Fibroblast of skin of left biceps (primary cell): Measurements from ENCODE around the gene TPST2.

Experiments used
- DNase-seq, 2 experiments: peaks; one replicate each; pipeline ENCODE4 v3.0.0-alpha.2; 2013; ENCODE audit warnings: low read depth in 2 of 2

Gene TPST2

DNA sequence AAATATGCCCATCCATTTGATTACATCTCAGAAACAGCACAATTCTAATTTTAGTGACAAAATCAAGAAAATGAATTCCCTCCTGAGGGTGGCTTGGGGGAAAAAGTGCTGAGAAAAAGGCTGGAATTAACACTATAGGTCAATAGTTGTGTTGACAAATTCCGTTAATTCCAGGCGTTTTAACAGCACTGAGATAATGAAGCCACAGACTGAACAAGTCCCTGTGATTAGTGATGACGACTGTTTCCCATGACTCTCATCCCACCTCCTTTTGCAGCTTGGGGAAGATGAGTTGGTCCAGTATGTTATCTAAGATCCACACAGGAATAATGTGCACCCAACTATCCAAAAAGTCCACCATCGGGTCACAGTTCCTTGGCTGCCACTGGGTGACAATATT is 93.5 kb downstream of the TPST2 start:
- DNase-seq, result no peak

- no peak for DNase-seq
Measured at GRCh38 chr22:26494506-26494905, 95.4 kb downstream of the TPST2 start.

GRCh38 chr22:26492220-26492619 is 97.7 kb downstream of the TPST2 start:
- DNase-seq, result no peak

DNA sequence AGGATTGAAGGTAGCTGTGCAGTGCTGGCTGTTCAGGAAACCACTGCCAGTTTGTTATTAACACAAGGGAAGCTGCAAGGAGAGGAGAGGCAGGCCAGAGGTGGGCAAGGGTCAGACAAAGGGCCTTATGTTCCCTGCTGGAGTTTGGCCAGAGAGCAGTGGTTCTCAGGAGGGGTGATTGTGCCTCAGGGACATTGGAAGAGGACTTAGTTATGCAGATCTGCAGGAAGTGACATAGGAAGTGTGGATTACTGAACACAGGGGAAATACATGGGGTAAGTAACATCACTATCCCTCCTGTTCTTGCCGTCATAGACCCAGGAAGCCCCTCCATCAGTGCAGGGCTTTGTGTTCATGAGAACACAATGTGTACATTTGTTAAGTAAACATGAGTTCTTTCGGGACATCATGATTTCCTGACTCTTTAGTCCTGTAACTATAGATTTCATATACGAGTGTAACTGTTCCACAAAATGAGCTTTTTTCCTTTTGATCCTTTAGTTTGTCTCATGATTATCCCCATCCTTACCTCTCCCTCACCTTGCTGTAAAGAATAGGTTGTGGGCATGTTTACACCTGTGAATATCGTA is 100.4 kb downstream of the TPST2 start:
- DNase-seq, result no peak

DNA sequence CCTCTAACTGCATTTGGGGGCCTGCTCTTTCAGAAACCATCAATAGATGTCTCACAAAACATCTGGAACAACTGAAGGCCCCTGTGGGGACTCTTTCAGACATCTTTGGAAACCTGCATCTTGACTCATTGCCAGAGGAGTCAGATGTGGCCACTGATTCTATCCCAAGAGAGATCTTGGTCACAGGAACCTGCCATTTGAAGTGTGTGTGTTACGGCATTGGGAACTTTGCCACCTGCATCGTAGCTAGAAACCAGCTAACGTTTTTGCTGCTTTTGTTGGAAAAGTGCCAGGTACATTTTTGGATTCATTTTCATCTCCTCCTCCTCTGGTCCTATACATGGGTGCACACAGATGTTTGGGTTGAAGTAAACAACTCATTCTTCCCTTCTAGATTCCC is 101.9 kb downstream of the TPST2 start:
- DNase-seq, result no peak

GRCh38 chr22:26486394-26486793 is 103.5 kb downstream of the TPST2 start:
- DNase-seq, result no peak

GRCh38 chr22:26485806-26486390 is 104.0 kb downstream of the TPST2 start:
- no peak for DNase-seq

GRCh38 chr22:26485013-26485412 is 104.9 kb downstream of the TPST2 start:
- no peak for DNase-seq

- DNase-seq, result no peak
Measured at GRCh38 chr22:26484360-26484706, 105.6 kb downstream of the TPST2 start.

DNA sequence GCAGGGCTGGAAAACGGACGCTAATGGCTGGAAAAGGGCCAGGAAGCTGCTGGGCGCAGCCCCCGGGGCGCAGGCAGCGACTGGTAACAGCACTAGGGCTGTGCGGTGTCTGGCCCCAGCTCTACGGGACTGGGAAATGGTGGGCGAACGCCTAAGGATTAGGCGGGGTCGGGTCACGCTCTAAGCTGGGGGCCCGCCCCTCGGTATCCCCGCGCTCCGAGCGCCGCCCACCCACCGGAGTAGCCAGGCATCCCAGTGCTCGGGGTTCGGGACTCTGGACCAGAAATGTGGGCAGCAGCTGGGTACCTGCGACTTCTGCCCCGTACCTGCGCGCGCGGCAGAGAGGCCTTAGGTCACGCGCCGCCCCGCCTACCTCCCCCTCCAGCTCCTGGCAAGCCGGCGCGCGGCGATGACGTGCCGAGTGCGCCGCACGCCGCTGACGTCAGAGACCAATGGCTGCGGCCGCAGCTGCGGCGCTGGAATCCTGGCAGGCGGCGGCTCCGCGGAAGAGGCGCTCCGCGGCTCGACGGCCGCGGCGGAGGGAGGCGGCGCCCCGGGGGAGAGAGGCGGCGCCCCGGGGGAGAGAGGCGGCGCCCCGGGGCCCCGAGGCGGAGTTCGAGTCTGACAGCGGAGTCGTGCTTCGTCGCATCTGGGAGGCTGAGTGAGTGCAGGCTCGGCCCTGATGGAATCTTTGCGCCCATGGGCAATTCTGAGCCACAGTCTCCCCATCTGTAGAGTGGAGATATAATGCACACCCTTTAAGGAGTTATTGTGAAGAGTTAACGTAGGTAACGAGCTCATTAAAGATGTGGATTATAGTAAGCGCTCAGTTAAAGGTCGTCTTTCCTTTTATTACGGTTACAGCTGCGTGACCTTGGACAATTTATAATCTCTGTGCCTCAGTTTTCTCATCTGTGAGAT is 106.2 kb downstream of the TPST2 start, which contains the start of the genes HPS4 and SRRD:
Gene HPS4, minus strand, starts transcription at position 345 of the 921 bp plus-strand sequence. CDS start 2,021 bp downstream, outside the sequence.
Gene SRRD, plus strand, starts transcription at position 439 of the 921 bp plus-strand sequence. Its CDS starts 14 bp downstream, at position 453.
- DNase-seq, result peak; percentile 57 to 69

- DNase-seq, result no peak
Measured at GRCh38 chr22:26483043-26483438, 106.9 kb downstream of the TPST2 start.

- DNase-seq, result no peak
Measured at GRCh38 chr22:26482161-26482560, 107.8 kb downstream of the TPST2 start.

DNA sequence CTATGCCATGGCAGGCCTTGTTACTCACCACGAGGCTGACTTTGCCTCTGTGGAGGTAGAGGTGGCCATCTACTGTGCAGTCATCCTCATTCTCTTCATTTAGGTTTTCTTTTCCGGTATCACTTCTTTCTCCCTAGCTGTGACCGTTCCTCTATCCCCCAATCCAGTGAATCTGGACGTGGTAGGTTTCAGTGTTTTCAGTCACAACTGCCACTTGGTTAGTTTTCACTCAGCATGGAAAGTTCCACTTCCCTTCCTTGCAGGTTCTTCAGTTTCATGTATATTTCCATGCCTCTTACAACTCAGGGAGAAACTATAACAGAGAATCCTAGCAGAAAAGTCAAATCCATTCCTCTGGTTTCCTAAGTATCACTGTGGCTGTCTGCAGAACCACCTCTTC is 108.2 kb downstream of the TPST2 start:
- no peak for DNase-seq

- no peak for DNase-seq
Measured at GRCh38 chr22:26481112-26481693, 108.7 kb downstream of the TPST2 start.

- no peak for DNase-seq
Measured at GRCh38 chr22:26480611-26480932, 109.4 kb downstream of the TPST2 start.

- DNase-seq, result no peak
Measured at GRCh38 chr22:26479792-26480610, 109.9 kb downstream of the TPST2 start.

DNA sequence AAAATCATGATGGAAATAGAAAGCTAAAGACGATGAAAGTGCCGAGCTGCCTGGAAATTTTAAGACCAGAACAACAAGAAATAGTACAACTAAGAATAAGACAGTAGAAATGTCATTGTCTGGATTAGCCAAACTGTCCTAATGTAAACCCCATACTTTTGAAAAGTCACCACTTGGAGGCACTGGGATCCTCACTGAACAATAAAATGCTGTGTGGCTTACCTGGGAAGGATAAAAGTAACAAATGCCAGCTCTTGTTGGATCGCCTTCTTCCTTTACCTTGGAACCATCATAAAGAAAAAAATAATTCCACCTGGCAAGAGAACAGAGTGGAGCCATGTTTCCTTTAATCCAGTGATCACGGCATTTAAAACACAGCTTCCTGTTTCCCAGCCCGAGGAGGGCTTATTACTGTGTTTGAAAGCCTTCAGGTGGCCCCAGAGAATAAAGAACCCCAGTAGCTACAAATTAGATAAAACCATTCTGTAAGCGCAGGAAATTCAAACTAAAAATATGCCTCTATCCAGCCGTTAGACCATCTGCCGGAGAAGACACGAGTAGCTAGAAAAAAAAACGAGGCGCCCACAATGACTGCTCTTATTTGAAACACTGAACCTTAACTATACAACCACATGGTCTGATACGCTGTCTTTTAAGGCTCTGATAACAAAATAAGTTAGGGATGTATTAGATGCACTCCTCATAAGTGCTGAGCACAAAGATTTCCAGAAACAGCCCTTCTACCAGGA is 110.7 kb downstream of the TPST2 start:
- no peak for DNase-seq

DNA sequence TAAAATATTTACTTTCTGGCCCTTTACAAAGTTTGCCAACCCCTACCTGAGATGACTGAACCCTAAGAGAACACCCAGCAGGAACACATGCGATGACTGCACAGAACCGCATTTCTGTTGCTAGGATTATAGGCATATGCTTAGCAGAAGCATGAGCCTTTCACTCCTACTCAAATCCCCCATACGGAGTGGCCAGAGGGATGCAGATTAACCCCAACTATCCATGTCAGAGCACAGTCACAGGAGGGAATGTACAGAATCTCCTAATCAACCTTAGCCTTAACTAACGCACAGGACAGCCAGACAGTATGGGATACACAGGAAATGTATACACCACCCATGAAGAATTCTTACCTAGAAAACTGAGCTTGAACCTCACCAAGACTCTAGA is 112.6 kb downstream of the TPST2 start:
- no peak for DNase-seq

DNA sequence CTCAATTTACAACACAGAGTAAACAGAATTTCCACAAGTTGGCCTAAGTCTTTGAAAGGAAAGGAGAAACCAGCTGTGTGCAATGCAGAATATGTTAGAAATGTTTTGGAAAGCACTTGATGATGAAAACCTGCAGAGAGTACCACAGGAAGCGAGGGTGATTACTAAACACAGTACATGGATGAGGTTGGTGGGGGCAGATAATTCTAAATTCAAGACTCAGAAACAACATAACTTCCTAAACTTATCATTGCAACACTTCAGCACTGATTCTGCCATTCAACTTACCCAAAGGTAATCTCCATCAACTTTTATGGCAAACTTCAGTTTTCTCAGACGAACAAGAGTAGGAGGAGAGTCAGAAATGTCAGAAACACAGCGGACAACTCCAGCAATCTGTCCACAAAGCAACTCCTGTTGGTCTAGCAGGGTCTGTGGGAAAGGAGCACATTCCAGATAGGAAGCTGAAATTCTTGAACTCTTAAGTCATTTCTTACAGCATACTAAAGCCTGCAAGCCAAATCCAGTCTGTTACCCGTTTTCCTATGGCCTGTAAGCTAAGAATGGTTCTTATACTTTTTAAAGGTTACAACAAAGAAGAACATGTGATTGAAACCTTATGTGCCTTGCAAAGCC is 113.1 kb downstream of the TPST2 start:
- peak; percentile 39 to 48 for DNase-seq

- no peak for DNase-seq
Measured at GRCh38 chr22:26474682-26475081, 115.2 kb downstream of the TPST2 start.
